ENCODE results near the gene PDE2A. TPM values are rescaled to one million over a fixed set of nuclear protein-coding genes. Genes with fewer than 3 reads are reported as not detected.

PDE2A gene
- total RNA-seq, 4 donors from 2014 or later = 54.0 to 339 (median 84.6) TPM

DNA sequence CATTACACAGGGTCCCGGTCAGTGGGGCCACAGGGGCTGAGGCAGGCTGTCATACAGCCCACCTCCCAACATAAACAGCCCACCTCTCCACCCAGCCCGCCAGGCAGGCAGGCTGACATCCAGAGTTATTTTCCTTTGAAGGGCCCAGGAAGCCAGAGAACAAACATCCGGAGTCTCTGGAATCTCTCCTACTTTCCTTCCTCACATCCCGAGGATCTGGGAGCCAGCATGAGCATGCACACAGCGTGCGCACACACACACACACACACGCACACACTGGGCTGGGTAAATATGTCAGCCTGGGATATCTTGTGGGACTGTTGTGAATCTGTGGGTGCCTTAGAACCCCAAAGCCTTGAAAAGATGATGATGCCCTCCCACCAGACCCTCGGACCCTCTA lies 55.4 kb downstream of the PDE2A start:
- no peak for ATAC-seq (ENCODE audit: low FRiP score)

DNA sequence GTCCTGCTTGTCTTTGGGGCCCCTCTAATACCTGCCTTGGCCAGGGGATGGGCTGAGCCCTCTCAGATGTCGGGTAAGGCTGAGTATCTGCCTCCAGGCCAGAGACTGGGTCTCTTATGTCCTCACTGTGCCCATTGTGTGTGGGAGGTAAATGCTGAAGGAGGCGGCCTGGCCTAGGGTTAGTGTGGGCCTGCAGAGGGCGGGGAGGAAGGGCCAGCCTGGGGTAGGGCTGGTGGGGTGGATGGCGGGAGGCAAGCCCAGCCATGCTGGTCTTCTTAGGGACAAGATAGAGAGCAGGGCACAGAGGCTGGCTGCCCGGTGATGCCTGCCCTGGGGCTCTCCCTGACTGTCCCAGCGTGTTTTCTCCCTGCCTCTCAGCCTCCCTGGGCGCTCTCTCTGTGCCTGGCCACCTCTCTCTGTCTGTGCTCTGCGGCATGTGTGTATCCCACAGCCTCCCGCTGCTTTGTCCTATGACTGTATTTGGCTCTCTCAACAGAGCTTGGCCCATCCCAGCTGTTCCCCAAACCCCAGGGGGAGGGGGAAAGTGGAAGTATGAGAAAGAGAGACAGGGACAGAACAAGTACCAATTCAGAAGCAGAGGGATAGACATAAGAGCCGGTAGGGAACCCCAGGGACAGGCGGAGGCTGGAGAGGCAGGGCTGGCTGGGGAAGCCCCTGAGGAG lies 57.0 kb downstream of the PDE2A start:
- TF ChIP-seq, protein P1, sequence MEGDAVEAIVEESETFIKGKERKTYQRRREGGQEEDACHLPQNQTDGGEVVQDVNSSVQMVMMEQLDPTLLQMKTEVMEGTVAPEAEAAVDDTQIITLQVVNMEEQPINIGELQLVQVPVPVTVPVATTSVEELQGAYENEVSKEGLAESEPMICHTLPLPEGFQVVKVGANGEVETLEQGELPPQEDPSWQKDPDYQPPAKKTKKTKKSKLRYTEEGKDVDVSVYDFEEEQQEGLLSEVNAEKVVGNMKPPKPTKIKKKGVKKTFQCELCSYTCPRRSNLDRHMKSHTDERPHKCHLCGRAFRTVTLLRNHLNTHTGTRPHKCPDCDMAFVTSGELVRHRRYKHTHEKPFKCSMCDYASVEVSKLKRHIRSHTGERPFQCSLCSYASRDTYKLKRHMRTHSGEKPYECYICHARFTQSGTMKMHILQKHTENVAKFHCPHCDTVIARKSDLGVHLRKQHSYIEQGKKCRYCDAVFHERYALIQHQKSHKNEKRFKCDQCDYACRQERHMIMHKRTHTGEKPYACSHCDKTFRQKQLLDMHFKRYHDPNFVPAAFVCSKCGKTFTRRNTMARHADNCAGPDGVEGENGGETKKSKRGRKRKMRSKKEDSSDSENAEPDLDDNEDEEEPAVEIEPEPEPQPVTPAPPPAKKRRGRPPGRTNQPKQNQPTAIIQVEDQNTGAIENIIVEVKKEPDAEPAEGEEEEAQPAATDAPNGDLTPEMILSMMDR (IDR thresholded peaks at IDR 0.05) = no peak
- no peak for ATAC-seq (ENCODE audit: low FRiP score)
- DNase-seq (ENCODE audit: low spot score) = no peak

More for the DNA sequence above, 55.4 kb downstream of the PDE2A start:
- no peak for DNase-seq (ENCODE audit: low spot score)
- TF ChIP-seq, protein P1 (IDR thresholded peaks at IDR 0.05) = no peak

DNA sequence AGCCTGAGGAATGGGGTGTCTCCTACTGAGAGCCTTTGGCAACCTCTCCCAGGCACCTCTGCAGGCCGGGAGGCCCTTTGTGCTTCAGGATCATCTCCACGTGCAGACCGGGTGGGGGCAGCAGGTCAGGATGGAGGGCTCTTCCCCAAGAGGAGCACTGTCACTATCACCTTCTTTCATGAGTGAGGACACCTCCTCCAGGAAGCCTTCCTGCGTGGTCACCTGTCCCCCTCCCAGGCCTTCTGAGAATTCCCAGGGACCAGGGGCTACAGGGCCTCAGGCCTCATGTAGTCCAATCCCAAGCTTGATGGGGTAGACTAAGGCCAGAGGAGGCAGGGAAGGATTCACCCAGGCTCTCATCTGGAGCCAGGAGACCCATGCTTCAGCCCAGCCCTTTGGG lies 57.6 kb downstream of the PDE2A start:
- no peak for ATAC-seq (ENCODE audit: low FRiP score)
- TF ChIP-seq, protein P1 (IDR thresholded peaks at IDR 0.05) = no peak

DNA sequence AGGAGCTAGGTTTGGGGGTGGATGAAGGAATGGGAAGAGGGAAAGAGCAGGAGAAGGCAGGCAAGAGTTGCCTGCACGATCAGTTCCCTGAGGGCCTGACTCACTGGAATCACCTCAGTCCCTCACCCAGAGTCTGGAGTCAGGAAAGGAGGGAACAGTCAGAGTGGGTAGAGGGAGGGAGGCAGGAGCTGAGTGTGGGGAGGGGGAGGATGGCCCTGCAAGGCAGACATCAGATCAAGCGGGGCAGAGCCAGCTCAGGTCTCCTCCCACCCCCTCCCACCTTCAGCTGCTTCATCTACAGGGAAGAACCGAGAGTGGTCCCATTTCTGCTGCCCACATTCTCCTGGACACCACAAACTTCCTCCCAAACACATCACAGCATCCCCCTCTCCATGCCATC lies 58.9 kb downstream of the PDE2A start:
- DNase-seq (ENCODE audit: low spot score) (no peak), ATAC-seq (ENCODE audit: low FRiP score) (no peak)
- TF ChIP-seq, protein P1 (IDR thresholded peaks at IDR 0.05) = no peak

More for the DNA sequence above, 57.6 kb downstream of the PDE2A start:
- no peak for DNase-seq (ENCODE audit: low spot score)

DNA sequence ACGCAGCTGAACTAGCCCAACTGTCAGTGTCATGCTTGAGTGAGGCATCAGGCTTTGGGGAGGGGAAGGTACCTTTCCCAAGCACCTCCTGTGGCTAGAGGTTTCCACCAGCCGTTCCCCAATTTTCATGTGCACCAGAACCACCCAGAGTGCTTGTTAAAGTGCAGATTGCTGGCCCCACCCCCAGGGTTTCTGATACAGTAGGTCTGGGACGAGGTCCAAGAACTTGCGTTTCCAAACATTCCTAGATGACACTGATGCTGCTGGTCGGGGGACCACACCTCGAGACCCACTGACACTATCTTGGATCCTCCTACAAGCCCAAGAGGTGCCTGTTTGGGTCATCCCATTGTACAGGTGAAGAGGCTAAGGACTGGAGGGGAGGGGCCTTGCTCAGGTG lies 59.8 kb downstream of the PDE2A start:
- TF ChIP-seq, protein P1 (IDR thresholded peaks at IDR 0.05) = no peak
- ATAC-seq (ENCODE audit: low FRiP score) = no peak
- DNase-seq (ENCODE audit: low spot score) = no peak

DNA sequence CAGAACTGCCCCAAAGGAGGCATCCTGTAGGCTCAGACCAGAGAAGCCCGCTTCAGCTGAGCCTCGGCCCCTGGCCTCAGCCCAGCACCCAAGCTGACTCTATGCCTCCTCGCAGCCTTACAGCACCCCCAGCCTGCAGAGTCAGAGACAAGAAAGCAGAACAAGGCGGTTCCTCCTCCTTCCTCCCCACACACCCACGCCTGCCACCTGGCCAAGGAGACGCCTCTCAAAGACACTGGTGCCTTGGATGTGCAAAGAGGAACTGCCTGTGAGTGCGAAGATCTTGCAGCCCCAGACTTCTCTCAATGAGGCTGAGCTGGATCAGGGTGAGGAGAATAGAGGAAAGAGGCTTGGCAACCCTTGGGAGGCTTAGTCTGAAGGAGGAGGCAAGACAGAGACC lies 60.2 kb downstream of the PDE2A start:
- DNase-seq (ENCODE audit: low spot score) = no peak
- TF ChIP-seq, protein P1 (IDR thresholded peaks at IDR 0.05) = no peak
- no peak for ATAC-seq (ENCODE audit: low FRiP score)

DNA sequence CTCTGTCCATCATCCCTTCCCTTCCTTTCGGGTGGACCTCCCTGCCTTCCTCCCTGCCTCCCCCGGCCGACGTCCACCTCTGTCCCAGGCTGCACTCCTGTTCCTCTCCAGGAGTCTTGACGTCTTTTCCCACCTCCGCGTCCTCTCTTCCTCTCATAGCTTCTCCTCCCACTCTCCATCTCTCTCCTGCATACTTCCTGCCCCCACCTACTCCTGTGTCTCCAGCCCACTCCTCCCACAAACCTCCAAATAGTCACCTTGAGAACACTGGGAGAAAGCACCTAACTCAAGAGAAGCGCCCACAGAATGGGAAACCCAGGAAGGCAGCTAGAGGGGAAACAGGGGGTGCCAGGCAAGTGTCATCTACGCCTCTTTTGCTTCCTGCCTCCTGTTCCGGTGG lies 60.8 kb downstream of the PDE2A start:
- no peak for ATAC-seq (ENCODE audit: low FRiP score)
- TF ChIP-seq, protein P1 (IDR thresholded peaks at IDR 0.05) = no peak

More for the DNA sequence above, 60.8 kb downstream of the PDE2A start:
- DNase-seq (ENCODE audit: low spot score) = no peak

Data from omental fat pad (tissue), 4 donors.